Retinal pigment epithelial cell (primary cell): ENCODE results near the gene DUSP5.
"Not testable (repeated sequence)": the region's sequence is repeated elsewhere in the genome, so short reads cannot be mapped to it uniquely, and the experiment has no call there.

Experiments
- DNase-seq: peaks from one replicate; pipeline ENCODE4 v3.0.0-alpha.2; 2010; ENCODE audit warnings: low read depth
- H3K4me3 ChIP-seq: 2 replicates; pipeline ENCODE4 v1.5.1; 2011; ENCODE audit warnings: mild to moderate bottlenecking, low read length, control low read depth, moderate library complexity
- CTCF ChIP-seq: conservative IDR thresholded peaks from 2 replicates; pipeline ENCODE4 v1.5.1; 2011; ENCODE audit warnings: low read depth, low read length, control low read depth, inconsistent platforms

Gene DUSP5

DNA sequence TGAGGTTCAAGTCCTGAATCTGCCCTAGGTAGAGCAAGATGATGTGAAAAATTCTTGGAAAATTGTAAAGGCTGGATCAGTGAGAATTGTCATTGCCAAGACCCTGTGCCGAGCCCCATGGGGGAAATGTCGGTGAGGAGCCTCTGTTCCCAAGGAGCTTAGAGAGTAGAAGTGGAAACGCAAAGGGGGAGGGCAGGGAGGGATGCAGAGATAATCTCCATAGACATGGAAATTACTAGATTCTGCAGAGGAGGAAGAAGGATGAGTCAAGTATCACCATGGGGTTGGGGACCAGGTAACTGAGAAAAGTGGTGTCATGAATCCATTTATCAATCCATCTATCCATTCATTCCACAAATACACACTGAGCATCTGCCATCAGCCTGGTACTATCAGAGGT is 26.0 kb downstream of the DUSP5 start:
- no peak overlapping the region for H3K4me3 ChIP-seq
- no peak for TF ChIP-seq CTCF

DNA sequence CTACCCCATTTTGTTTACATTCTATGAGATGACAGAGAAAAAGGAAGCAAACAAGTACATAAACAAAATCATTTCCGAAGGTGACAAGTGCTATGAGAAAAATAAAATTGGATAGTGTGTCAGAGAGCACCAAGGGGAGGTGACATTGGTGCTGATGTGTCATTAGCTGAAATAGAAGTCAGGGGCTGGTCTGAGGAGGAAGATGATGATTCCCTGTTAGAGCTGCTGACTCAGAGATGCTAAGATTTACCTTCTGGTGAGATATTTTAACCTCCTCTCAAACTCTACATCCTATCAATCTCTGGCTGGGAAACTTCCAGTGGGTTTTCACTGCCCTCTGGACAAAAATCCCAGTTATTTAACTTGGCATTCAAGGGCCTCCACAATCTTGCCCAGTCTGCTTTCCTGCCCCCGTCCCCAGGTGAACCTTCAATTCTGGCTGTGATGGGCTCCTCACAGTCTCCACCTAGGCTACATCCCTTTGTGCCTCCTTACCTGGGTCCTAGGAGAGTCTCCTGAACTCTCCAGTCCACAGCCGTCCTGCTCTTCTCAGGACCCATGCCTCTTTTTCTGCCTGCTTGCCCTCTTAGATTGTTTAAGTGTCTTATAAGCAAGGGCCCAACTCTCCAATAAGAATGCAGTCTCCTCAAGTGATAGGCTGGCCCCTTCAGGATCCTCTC is 26.6 kb downstream of the DUSP5 start:
- no peak for TF ChIP-seq CTCF
- no peak for DNase-seq
- no peak overlapping the region for H3K4me3 ChIP-seq

More for the DNA sequence above, 26.0 kb downstream of the DUSP5 start:
- DNase-seq: no peak

GRCh38 chr10:110524859-110525232 is 27.1 kb downstream of the DUSP5 start:
- TF ChIP-seq CTCF: no peak
- no peak overlapping the region for H3K4me3 ChIP-seq
- no peak for DNase-seq

DNA sequence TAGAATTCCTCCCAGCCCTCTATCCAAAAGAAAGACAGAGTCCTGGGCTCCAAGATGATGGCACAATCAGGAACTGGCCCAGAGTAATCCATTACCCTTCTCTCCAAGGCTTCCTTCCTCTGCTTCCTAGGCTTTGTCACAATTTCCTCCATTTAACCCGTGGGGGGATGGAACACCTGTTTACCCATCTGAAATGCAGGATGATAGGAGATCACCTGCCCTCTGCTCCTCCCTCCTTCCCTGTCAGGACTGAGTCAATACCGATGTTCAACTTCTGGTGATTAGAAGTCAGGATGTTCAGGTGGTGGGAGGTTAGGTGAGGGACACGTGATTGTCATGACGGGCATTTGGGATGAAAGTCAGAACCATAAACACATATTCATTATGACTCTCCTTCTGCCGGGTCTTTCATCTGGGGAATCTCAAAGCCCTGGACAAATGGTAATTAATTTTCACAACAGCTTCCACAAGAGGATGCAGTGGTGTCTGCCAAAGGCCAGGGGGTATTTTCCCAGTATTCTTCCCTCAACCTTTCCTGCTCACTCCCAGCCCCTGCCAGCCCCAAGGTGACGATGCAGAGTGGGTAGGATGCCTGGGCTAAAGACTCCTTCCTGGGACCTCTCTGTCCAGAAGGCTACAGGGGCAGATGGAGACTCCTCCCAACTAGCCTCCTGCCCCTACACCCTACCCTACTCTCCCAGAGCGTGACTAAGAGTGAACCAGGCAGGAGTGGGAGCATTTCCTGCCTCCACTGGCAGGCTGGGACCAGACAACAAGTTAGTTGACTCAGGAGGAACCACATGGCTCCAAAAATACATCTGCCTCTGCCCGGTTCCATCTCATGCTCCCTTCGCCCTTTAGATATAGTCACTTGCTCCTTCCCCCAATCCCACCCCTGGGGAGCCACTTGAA is 27.9 kb downstream of the DUSP5 start:
- DNase-seq: no peak
- no peak overlapping the region for H3K4me3 ChIP-seq
- TF ChIP-seq CTCF: no peak

DNA sequence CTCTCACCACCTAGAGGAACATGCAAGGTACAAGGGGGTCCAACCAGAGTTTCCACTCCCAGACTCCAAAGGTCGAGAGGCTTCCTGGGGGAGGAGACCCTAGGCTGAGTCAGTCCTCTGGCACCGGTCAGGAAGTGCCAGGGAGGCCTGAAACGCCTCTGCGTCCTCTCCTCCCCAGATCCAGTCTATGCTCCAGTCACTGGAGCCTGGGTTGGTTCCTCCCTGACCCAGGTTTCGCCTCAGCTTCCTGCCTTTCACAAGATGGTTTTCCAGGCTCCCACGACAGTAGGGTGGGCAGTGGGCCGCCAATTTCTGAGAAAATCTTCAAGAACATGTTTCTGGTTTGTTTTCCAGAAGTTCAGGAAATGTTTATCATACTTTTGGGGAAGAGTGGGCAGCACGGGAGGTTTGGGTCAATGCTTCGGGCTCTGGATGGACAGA is 30.0 kb downstream of the DUSP5 start:
- no peak for TF ChIP-seq CTCF
- no peak overlapping the region for H3K4me3 ChIP-seq
- no peak for DNase-seq

- DNase-seq: no peak
- H3K4me3 ChIP-seq: no peak overlapping the region
- TF ChIP-seq CTCF: no peak
Measured at GRCh38 chr10:110528224-110528996, 30.7 kb downstream of the DUSP5 start.

- not testable (repeated sequence) for DNase-seq, H3K4me3 ChIP-seq
Measured at GRCh38 chr10:110528997-110529524, 31.4 kb downstream of the DUSP5 start.
